SHP77 treated with DMSO at 0.1 percent for 48 hours (cell line): ENCODE measurements around the gene BMI1.

Experiments
- DNase-seq: peaks from one replicate; lab custom pipeline; 2025; lab: John Stamatoyannopoulos, UW

The BMI1 gene

GRCh38 chr10:22319980-22320558, 830 bp upstream of the BMI1 start:
- DNase-seq = no peak

- peak; percentile 24 for DNase-seq
These were observed 441 bp downstream of the BMI1 start for GRCh38 chr10:22321156-22321923.

- no peak for DNase-seq
These were observed 1.2 kb downstream of the BMI1 start for GRCh38 chr10:22321924-22322640.

GRCh38 chr10:22322641-22323160, 1.8 kb downstream of the BMI1 start:
- DNase-seq = no peak

- no peak for DNase-seq
These were observed 2.8 kb downstream of the BMI1 start for GRCh38 chr10:22323538-22324305.

GRCh38 chr10:22324413-22324812, 3.5 kb downstream of the BMI1 start:
- no peak for DNase-seq

- DNase-seq = no peak
These were observed 4.0 kb downstream of the BMI1 start for GRCh38 chr10:22324893-22325271.

- DNase-seq = peak; percentile 47
These were observed 4.6 kb downstream of the BMI1 start for GRCh38 chr10:22325272-22326144.

- no peak for DNase-seq
These were observed 5.3 kb downstream of the BMI1 start for GRCh38 chr10:22326145-22326702.

GRCh38 chr10:22329150-22329549, 8.3 kb downstream of the BMI1 start:
- no peak for DNase-seq

GRCh38 chr10:22332116-22332692, 11.3 kb downstream of the BMI1 start:
- DNase-seq = no peak

GRCh38 chr10:22333167-22333974, 12.5 kb downstream of the BMI1 start:
- no peak for DNase-seq

- no peak for DNase-seq
These were observed 13.0 kb downstream of the BMI1 start for GRCh38 chr10:22333975-22334282.

GRCh38 chr10:22334414-22335172, 13.7 kb downstream of the BMI1 start:
- no peak for DNase-seq

- no peak for DNase-seq
These were observed 14.5 kb downstream of the BMI1 start for GRCh38 chr10:22335173-22335933.

- no peak for DNase-seq
These were observed 17.4 kb downstream of the BMI1 start for GRCh38 chr10:22338185-22338900.

GRCh38 chr10:22338931-22339330, 18.0 kb downstream of the BMI1 start:
- DNase-seq = no peak
